GM18858 (cell line): ENCODE results near the gene MISFA.
"Not testable (repeated sequence)": the region's sequence is repeated elsewhere in the genome, so short reads cannot be mapped to it uniquely, and the experiment has no call there.

Experiments
- ATAC-seq: cut with Tn5 transposase; IDR thresholded peaks from one replicate; pipeline ENCODE4 v1.9.1; 2021; ENCODE audit not compliant: unreplicated experiment

The MISFA gene

DNA sequence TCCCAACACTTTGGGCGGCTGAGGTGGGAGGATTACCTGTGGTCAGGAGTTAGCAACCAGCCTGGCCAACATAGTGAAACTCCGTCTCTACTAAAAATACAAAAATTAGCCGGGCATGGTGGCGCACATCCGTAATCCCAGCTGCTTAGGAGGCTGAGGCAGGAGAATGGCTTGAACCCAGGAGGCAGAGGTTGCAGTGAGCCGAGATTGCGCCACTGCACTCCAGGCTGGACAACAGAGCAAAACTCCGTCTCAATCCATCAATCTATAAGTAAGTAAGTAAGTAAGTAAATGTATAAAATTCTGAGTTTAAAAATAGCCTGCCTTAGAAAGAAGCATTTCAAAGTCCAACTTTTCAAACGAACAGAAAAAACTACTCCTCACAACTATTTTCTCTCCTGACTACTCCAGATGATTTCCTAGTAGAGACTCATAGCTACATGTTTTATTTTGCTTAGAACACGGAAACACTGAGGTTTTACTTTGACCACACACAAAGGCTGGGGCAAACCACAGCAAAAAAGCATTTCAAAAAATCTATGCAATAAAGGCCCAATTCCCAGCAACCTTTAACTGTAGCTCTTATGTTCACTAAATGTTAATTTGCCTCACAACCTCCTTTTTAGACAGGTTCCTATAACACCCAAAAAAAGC, 18.2 kb downstream of the MISFA start:
- no peak for ATAC-seq

DNA sequence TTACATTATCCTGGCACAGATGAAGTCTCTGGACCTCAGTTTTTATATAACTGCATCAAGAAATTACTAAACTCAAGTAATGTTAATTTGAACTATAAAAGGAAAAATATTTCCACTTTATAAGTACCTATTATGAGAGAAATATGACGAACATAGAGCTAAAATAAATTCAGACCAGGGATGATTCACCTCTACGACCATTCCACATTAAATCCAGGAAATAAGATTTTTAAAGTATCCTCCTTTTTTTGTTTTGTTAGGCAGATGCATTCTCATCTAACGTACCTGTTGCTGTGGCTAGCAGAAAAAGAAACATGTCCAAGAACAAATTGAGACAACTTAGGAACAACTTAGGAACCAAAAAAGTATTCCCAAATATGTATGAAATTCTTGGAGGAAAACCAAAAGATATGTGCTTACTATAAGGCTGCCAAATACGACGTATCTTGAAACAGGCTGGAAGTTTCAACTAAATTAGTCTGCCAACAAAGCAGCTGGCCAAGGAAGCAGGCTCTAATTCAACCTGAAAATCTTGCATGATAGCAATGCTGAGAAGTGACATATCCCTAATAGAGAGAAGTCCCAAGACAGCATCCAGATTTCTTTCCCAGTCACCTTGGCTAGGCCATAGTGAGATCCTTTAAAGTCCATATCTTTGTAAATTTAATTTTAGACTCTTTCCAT, 18.9 kb downstream of the MISFA start:
- no peak for ATAC-seq

DNA sequence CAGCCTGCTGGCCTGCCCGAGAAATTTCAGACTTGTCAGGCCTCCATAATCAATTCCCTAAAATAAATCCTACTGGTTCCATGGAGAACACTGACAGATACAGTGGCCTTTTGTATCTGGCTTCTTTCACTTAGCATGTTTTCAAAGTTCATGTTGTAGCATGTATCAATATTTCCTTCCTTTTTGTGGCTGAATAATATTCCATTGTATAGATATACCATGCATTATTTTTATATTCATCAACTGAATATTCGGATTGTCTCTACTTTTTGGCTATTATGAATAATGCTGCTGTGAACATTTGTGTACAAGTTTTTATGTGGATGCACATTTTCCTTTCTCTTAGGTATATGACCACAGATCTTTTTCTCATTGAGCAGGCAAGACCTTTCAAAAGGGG, 24.1 kb downstream of the MISFA start:
- ATAC-seq = no peak

DNA sequence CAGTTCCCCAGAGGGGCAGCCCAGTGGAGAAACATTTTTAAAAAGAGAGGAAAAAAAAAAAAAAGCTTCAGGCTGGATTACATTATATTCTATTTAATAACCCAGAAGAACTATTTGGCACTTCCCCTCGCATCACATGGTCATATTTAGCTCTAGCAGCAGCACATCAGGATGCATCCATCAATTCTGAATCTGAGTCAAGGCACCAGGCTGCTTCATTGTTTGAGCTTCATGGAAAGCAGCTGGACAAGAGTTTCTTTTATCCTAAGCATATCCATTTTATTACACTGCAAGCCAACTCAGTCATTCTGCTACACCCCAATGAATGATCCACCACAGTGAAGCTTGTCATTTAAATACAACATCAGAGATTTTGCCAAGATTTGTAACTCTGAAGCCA, 24.6 kb downstream of the MISFA start:
- no peak for ATAC-seq

DNA sequence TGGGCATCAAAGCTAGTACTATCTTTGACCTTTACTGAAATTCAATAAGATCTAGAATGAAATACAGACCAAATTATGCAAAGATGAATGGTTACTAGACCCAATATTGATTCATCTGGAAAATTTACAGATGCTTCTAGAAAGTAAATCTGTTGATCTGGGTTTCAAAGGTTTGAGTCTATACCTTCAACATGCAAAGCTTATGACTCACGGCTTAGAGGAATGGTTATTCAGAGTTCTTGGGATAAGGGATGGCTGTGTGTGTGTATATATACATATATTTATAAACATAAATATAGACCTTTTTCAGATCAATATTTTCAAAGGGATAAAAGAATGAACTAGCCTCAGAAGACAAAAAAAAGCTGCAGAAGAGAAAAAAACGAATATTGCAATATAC, 33.3 kb downstream of the MISFA start:
- no peak for ATAC-seq

DNA sequence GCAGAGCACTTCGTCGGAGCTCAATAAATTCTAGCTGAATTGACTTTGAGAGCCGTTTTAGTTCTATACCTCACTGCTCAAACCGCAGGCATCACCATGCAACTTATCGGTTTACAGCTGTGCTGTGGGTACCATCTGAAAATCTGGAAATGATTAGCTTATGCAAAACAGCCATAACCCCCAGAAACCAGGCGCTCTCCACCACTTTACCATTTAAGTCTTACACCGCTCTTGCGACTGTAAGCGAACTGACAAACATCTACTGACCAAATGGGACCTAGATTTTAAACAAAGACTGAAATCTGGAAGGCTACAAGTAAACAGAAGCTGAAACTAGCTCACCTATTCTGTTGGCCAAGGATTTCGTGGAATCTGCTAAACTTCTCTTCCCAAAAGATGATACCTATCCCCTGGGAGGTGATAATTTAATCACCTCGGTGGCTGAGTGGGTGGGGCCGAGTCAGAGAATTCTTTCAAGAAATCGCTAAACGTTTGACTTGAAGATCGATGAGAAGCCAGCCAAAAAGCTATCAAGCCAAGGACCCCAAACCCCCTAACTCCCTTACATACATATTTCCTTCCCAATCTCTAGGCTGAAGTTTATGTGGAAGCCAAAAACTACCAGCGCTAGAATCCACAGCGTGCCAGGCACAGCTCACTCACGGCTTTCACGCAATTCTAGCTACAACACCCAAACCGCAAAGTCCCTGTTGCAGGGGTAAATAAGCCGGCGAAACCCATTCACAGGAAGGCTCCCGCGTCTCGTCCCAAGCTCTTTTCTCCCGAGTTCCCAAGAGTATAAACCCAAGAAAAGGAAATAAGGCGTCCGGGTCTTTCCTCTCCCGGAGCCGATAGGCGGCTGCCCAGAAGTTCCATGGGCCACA, 33.9 kb downstream of the MISFA start:
- peak; percentile 72 for ATAC-seq

DNA sequence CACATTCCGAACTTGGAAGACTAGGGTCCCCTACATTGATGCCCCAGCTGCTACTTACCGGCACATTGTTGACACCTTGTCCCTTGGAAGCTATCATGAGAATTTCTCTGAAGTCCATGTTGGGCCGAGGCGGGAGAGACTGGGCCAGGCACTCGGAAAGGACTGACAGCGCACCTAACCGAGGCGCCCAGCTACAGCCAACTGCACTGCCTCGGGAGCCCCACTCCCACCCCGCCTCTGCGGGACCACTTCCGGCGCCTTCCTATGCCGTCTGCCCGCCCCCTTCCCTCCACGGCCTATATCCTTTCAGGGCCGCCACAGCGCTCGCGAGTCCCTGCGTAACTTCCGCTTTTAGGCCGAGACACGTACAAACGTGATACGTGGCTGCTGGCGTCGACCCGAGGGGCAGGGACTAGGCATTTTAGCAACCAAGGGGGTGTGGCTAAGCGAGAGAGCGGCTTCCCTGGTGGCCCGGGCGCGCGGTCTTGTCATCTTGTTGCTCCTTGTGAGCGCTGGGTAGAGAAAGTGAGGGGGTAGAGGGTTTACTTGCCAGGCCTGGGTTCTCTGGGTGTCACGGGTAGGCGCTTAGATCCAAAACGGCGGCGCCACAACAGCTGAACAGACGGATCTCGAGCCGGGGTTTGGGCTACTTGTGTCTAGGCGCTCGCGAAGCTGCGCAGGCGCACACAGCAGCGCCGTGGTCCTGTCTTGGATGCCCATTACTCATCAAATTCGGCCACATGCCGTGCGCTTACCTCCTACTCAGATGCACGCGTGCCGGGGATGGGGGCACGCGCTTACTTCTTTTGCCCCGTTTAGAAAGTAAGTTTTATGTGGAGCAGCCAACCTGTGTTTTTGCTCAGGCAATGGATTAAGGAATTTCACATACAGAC, 34.8 kb downstream of the MISFA start, which contains the start of gene SPTY2D1:
Gene SPTY2D1 (minus strand): TSS at position 203 of the 893 bp plus-strand sequence. CDS start 85 bp downstream, at position 118.
- ATAC-seq = peak; percentile 85

DNA sequence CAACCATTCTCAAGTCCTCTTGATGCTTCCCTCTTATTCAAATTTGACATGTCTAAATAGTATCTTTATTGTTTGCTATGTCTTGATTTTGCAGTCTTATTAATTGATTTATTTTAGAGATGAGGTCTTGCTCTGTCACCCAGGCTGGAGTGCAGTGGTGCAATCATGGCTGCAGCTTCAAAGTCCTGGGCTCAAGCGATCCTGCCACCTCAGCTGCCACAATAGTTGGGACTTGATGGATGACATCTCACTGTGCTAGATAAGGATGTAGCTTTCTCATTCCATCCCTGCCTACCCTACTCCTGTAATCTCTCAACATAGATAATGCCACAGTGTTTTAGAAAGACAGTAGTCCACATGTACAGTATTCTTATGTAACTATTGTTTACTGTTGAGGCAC, 42.1 kb downstream of the MISFA start:
- ATAC-seq = no peak

DNA sequence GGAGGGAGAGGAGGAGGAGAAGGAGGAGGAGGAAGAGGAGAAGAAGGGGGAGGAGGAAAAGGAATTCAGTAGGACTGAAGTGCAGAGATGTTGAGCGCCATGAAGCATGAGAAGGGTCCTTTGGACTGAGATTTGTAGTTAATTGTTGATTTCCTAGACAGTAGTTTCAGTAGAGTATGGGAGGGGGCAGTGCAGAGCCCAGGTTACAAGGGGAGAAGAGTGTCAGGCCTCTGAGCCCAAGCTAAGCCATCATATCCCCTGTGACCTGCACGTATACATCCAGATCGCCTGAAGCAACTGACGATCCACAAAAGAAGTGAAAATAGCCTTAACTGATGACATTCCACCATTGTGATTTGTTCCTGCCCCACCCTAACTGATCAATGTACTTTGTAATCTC, 43.4 kb downstream of the MISFA start:
- not testable (repeated sequence) for ATAC-seq

DNA sequence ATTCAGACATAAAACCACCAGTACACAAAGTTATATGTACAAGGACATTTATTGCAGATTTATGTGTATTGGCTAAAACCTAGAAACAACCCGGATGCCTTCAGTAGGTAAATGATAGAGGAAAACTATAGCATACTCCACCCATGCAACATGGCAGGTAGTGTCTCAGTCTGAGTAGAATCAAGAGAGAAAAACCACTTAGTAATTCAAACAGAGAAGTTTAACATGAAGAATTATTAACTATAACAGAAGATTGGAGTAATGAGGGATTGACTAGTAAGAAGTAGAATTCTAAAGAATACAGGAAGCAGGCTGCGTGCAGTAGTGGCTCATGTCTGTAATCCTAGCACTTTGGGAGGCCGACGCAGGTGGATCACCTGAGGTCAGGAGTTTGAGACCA, 50.8 kb downstream of the MISFA start:
- no peak for ATAC-seq

DNA sequence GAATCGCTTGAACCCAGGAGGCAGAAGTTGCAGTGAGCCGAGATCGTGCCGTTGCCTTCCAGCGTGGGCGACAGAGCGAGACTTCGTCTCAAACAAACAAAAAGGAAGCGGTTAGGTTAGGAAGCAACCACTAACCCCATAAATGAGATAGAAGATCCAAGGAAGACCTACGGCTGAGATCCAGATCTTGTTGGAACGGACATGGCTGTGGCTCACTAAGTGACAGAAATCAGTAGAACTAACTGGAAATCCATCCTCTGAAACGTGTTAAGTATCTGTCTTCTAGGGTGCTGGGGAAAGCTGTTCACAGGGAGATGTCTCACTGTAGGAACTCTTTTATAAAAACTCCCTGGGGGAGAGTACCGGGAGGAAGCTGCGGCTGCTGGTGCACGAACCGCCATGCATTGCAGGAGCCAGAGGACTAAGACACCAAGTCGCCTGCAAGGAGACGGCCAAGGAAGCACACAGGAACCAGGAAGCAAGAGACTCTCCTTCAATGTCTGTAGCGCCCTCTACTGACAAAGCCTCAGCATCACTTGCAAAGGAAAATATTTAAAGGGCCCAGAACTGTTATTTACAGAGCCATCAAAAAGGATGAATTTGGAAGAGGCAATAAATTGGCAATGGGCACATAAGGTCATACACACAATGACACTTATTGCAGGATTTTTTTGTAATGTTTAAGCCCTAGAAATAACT, 51.4 kb downstream of the MISFA start:
- ATAC-seq = no peak
